BLaER1 treated with 17β-estradiol and CSF1 and Interleukin-3, amounts not matched to agents 10 nM and 100 nM (cell line): ENCODE data around the gene PODXL.
"Not testable (repeated sequence)": the region's sequence is repeated elsewhere in the genome, so short reads cannot be mapped to it uniquely, and the experiment has no call there.

ENCODE experiments used
- H3K27ac ChIP-seq, 11 experiments: shearing (Covaris generic); formaldehyde crosslinking; 2 replicates each; pipeline ENCODE4 v1.8.1; 2022
- H3K27me3 ChIP-seq, 11 experiments: shearing (Covaris generic); formaldehyde crosslinking; 2 replicates each; pipeline ENCODE4 v1.8.1; 2022
- H3K36me3 ChIP-seq, 11 experiments: shearing (Covaris generic); formaldehyde crosslinking; 2 replicates each; pipeline ENCODE4 v1.8.1; 2022
- H3K4me1 ChIP-seq, 10 experiments: shearing (Covaris generic); formaldehyde crosslinking; 2 replicates each; pipeline ENCODE4 v1.8.1; 2022
- H3K4me2 ChIP-seq, 11 experiments: shearing (Covaris generic); formaldehyde crosslinking; 2 replicates each; pipeline ENCODE4 v1.8.1; 2022
- H3K4me3 ChIP-seq, 10 experiments: shearing (Covaris generic); formaldehyde crosslinking; 2 replicates each; pipeline ENCODE4 v1.8.1; 2022
- H3K9ac ChIP-seq, 11 experiments: shearing (Covaris generic); formaldehyde crosslinking; 2 replicates each; pipeline ENCODE4 v1.8.1; 2022
- H3K9me3 ChIP-seq, 11 experiments: shearing (Covaris generic); formaldehyde crosslinking; replicated peaks in 1 of 11; 2 replicates each; pipeline ENCODE4 v1.8.1; 2022
- H4K20me1 ChIP-seq, 11 experiments: shearing (Covaris generic); formaldehyde crosslinking; 2 replicates each; pipeline ENCODE4 v1.8.1; 2022
- Cebpa-rat ChIP-seq, 11 experiments: shearing (Covaris generic); IDR thresholded peaks; 2 replicates each; pipeline ENCODE4 v1.8.1; 2022

PODXL gene

GRCh38 chr7:131511774-131512535, 44.5 kb downstream of the PODXL start:
- H3K36me3 ChIP-seq, result peaks cover 0 to 20% (median 0%) of the 10 kb centered on the region in 11 experiments; a peak in 3 of 22 replicates
- 0 out of 22 replicates have a peak overlapping the region, but pooled peaks of 1 of the 11 experiments have one; percentile 7 for H3K27ac ChIP-seq

GRCh38 chr7:131511071-131511470, 45.4 kb downstream of the PODXL start:
- H3K4me1 ChIP-seq, result peaks cover 7 to 42% (median 38%) of the 10 kb centered on the region in 10 experiments; a peak in 19 of 20 replicates
- H3K4me3 ChIP-seq, result no peak overlapping the region
- H3K36me3 ChIP-seq, result peaks cover 0 to 20% (median 0%) of the 10 kb centered on the region in 11 experiments; a peak in 7 of 22 replicates
- no peaks in the 10 kb centered on the region for H3K9me3 ChIP-seq
- H3K27me3 ChIP-seq, result no peaks in the 10 kb centered on the region
- TF ChIP-seq Cebpa-rat (IDR thresholded peaks at IDR 0.05), result no peak
- H3K27ac ChIP-seq, result 0 out of 22 replicates have a peak overlapping the region, but pooled peaks of 1 of the 11 experiments have one; percentile 6
- H3K9ac ChIP-seq, result no peak overlapping the region
- no peak overlapping the region for H3K4me2 ChIP-seq
- H4K20me1 ChIP-seq, result peaks cover 0 to 14% (median 0%) of the 10 kb centered on the region in 11 experiments; a peak in 7 of 22 replicates

More at GRCh38 chr7:131511774-131512535, 44.5 kb downstream of the PODXL start:
- H3K4me2 ChIP-seq, result peak overlapping the region; percentile 24 to 66 (median 52); a peak in 21 of 22 replicates
- H3K9me3 ChIP-seq, result no peaks in the 10 kb centered on the region
- no peak for TF ChIP-seq Cebpa-rat (IDR thresholded peaks at IDR 0.05)
- no peak overlapping the region for H3K4me3 ChIP-seq
- peaks cover 0 to 13% (median 0%) of the 10 kb centered on the region in 11 experiments; a peak in 6 of 22 replicates for H4K20me1 ChIP-seq
- H3K27me3 ChIP-seq, result no peaks in the 10 kb centered on the region
- no peak overlapping the region for H3K9ac ChIP-seq
- H3K4me1 ChIP-seq, result peaks cover 7 to 42% (median 38%) of the 10 kb centered on the region in 10 experiments; a peak in 19 of 20 replicates

GRCh38 chr7:131509781-131510180, 46.6 kb downstream of the PODXL start:
- TF ChIP-seq Cebpa-rat (IDR thresholded peaks at IDR 0.05), result no peak
- no peak overlapping the region for H3K4me2 ChIP-seq
- H3K27me3 ChIP-seq, result no peaks in the 10 kb centered on the region
- peaks cover 0 to 33% (median 7%) of the 10 kb centered on the region in 11 experiments; a peak in 9 of 22 replicates for H3K36me3 ChIP-seq
- H3K27ac ChIP-seq, result no peak overlapping the region
- no peak overlapping the region for H3K9ac ChIP-seq
- H3K9me3 ChIP-seq, result no peaks in the 10 kb centered on the region
- H3K4me1 ChIP-seq, result peaks cover 7 to 42% (median 38%) of the 10 kb centered on the region in 10 experiments; a peak in 19 of 20 replicates
- peaks cover 0 to 21% (median 0%) of the 10 kb centered on the region in 11 experiments; a peak in 8 of 22 replicates for H4K20me1 ChIP-seq
- H3K4me3 ChIP-seq, result no peak overlapping the region

- Histone ChIP-seq H3K27me3 (no peaks in the 10 kb centered on the region), H3K27ac (no peak overlapping the region), H3K4me3 (no peak overlapping the region), H3K9me3 (no peaks in the 10 kb centered on the region), H3K4me2 (peak overlapping the region in 2 of 11 experiments; percentile 1 to 8; a peak in 1 of 22 replicates), H3K4me1 (peaks cover 7 to 38% (median 34%) of the 10 kb centered on the region in 10 experiments; a peak in 19 of 20 replicates), H4K20me1 (peaks cover 0 to 26% (median 0%) of the 10 kb centered on the region in 11 experiments; a peak in 8 of 22 replicates), H3K36me3 (peaks cover 0 to 41% (median 13%) of the 10 kb centered on the region in 11 experiments; a peak in 11 of 22 replicates), H3K9ac (no peak overlapping the region)
- no peak for TF ChIP-seq Cebpa-rat (IDR thresholded peaks at IDR 0.05)
These were observed 47.5 kb downstream of the PODXL start for GRCh38 chr7:131508754-131509486.

GRCh38 chr7:131507592-131508331, 48.7 kb downstream of the PODXL start:
- H3K4me2 ChIP-seq, result peak overlapping the region in 7 of 11 experiments; percentile 0 to 59 (median 27); a peak in 8 of 22 replicates
- peaks cover 8 to 34% (median 30%) of the 10 kb centered on the region in 10 experiments; a peak in 19 of 20 replicates for H3K4me1 ChIP-seq
- peaks cover 0 to 26% (median 0%) of the 10 kb centered on the region in 11 experiments; a peak in 8 of 22 replicates for H4K20me1 ChIP-seq
- no peaks in the 10 kb centered on the region for H3K9me3 ChIP-seq
- no peak overlapping the region for H3K9ac ChIP-seq
- H3K27me3 ChIP-seq, result no peaks in the 10 kb centered on the region
- peaks cover 0 to 50% (median 13%) of the 10 kb centered on the region in 11 experiments; a peak in 11 of 22 replicates for H3K36me3 ChIP-seq
- H3K27ac ChIP-seq, result no peak overlapping the region
- no peak overlapping the region for H3K4me3 ChIP-seq
- TF ChIP-seq Cebpa-rat (IDR thresholded peaks at IDR 0.05), result no peak

GRCh38 chr7:131506597-131506996, 49.8 kb downstream of the PODXL start:
- no peaks in the 10 kb centered on the region for H3K27me3 ChIP-seq
- H3K4me3 ChIP-seq, result no peak overlapping the region
- no peak for TF ChIP-seq Cebpa-rat (IDR thresholded peaks at IDR 0.05)
- H3K4me2 ChIP-seq, result no peak overlapping the region
- no peaks in the 10 kb centered on the region for H3K9me3 ChIP-seq
- peaks cover 0 to 50% (median 13%) of the 10 kb centered on the region in 11 experiments; a peak in 11 of 22 replicates for H3K36me3 ChIP-seq
- H4K20me1 ChIP-seq, result peaks cover 0 to 35% (median 4%) of the 10 kb centered on the region in 11 experiments; a peak in 7 of 22 replicates
- no peak overlapping the region for H3K27ac ChIP-seq
- peaks cover 5 to 35% (median 30%) of the 10 kb centered on the region in 10 experiments; a peak in 19 of 20 replicates for H3K4me1 ChIP-seq
- H3K9ac ChIP-seq, result no peak overlapping the region

DNA sequence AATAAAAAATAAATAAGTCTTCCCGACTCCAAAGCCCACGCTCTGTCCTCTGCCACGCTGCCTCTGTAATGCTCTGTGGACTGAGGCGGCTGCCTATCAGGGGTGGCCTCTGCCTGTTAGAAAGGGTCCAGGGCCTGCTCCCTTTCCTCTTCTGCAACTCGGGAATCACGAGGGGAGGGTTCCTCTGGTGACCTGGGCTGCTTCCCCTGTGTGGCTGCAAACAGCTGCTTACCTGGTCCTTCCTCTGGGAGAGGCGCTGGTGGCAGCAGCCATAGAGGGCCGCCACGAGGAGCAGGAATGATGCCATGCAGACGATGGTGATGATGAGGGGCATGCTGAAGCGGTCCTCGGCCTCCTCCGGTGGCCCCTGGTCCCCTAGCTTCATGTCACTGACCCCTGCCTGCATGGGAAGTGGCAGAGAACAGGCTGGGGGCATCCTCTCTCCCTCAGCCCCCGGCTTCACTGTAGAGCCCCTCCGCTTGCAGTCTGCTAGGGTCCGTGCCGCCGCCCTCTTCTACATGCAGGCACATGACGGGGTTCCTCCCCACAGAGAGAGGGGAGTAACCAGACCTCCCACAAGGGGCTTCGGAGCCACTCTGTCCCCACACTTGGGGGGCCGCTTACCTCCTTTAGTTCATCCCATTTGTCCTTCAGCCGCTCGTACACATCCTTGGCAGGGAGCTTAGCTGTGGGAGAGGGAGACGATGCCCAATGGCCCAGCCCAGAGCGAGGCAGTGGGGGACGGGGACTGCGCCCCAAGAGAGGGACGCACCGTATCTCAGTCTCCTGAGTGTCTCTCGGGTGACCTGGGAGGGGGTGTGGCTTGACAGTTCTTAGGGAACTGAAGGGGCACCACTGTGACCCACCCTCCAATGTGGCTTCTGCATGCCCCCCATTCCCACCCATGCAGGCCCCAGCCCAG, 50.5 kb downstream of the PODXL start:
- no peak overlapping the region; a peak in 1 of 22 replicates for H3K27ac ChIP-seq
- no peak overlapping the region for H3K4me3 ChIP-seq
- no peak overlapping the region for H3K4me2 ChIP-seq
- peaks cover 12 to 42% (median 36%) of the 10 kb centered on the region in 10 experiments for H3K4me1 ChIP-seq
- no peaks in the 10 kb centered on the region for H3K27me3 ChIP-seq
- peaks cover 0 to 38% (median 4%) of the 10 kb centered on the region in 11 experiments; a peak in 8 of 22 replicates for H4K20me1 ChIP-seq
- no peak overlapping the region for H3K9ac ChIP-seq
- TF ChIP-seq Cebpa-rat (IDR thresholded peaks at IDR 0.05), result no peak
- H3K36me3 ChIP-seq, result peaks cover 0 to 48% (median 13%) of the 10 kb centered on the region in 11 experiments; a peak in 11 of 22 replicates
- no peaks in the 10 kb centered on the region for H3K9me3 ChIP-seq

DNA sequence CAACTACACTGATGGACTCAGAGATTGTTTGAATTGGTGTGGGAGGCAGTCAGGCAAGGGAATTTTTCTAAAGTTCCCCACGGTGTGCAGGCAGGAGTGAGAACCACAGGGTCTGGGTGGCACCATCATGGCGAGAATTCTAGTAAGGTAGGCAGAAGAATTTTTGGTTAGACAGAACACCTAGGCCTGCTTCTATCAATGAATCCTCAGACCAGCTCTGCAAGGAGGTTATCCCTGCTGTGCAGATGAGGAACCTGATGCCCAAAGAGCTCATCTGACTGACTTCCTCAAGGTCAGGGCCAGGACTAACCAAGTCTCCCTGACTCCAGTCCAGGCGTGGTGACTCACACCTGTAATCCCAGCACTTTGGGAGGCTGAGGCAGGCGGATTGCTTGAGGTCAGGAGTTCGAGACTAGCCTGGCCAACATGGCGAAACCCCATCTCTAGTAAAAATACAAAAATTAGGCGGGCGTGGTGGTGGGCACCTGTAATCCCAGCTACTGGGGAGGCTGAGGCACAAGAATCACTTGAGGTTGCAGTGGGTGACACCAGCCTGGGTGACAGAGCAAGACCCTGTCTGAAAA, 51.3 kb downstream of the PODXL start:
- H3K27me3 ChIP-seq, H3K9ac ChIP-seq, H3K9me3 ChIP-seq, H3K27ac ChIP-seq, H3K4me2 ChIP-seq, H3K4me3 ChIP-seq: not testable (repeated sequence)
- peaks cover 0 to 51% (median 18%) of the 10 kb centered on the region in 11 experiments; a peak in 12 of 22 replicates for H3K36me3 ChIP-seq
- peaks cover 19 to 50% (median 43%) of the 10 kb centered on the region in 10 experiments for H3K4me1 ChIP-seq
- H4K20me1 ChIP-seq, result peaks cover 0 to 38% (median 4%) of the 10 kb centered on the region in 11 experiments; a peak in 8 of 22 replicates
